GM19452 (cell line): Measurements from ENCODE around the gene KMO.

ENCODE experiments used
- ATAC-seq: cut with Tn5 transposase; IDR thresholded peaks from one replicate; pipeline ENCODE4 v1.9.1; 2021; ENCODE audit not compliant: unreplicated experiment

Gene KMO

GRCh38 chr1:241532162-241532531 lies at the start of gene KMO:
KMO (plus strand) TSS chr1:241532378; CDS start chr1:241532445, 67 bp downstream.
- ATAC-seq, result peak; percentile 33

DNA sequence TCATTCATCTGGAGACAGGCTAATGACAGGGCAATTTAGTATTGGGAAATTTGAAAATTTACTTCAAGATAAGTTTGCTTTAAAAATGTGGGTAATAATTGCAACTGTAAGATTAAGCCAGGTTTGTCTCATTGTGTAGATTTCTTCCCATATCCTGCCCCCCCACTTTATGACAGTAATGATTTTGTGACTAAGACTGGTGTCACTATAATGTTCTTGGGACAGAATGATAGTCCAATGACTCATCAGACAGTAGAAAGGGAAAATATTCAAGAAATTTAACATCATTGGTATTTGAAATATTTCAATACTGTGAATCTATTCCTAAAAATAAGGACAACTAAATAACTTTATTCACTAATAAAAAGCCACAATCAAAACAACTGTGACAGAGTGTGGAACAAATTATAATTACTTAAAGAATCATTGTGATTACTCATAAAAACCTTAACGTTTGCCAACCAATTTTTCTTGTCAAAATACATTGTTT lies 49.4 kb upstream of the KMO start:
- no peak for ATAC-seq

- ATAC-seq, result peak; percentile 87
These were observed 47.0 kb upstream of the KMO start for GRCh38 chr1:241485145-241485544.

- ATAC-seq, result peak; percentile 59
These were observed 46.6 kb upstream of the KMO start for GRCh38 chr1:241485554-241485992.

GRCh38 chr1:241488739-241489138 lies 43.4 kb upstream of the KMO start:
- no peak for ATAC-seq

DNA sequence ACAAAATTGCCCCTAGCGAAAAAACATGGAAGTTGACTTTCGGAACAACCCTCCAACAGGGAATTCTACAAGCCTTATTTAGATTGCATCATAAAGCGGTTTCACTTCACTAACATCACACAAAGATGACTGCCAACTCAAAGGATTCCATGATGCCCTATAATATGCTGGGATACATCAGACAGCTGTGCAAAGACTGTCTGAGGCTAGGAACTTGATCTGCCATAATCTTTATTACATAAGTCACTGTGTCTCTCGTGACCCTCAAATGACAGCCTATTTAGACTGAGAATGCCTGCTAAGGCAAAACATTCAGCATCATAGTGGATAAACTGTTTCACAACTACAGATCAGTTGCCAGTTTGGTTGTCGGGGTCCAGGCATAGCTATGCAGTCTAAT lies 36.4 kb upstream of the KMO start:
- no peak for ATAC-seq

DNA sequence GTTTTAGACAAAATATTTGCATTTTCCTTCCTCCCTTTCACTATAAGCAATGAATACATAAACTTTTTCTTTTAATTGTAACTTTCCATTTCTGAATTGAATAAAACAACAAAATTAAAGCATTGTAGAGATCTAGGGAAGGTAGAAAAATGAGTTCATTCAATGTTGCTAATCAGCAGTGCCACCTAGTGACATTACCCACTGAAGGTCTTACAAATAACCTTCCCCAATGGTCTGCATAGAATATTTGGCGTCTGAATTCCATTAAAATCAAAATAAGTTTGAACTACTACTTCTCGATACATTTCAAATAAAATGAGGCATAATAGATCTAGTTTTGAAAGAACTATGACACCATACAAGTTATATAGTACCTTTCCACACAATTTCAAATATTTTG lies 32.3 kb upstream of the KMO start:
- no peak for ATAC-seq

- no peak for ATAC-seq
These were observed 28.7 kb upstream of the KMO start for GRCh38 chr1:241503444-241503843.

- no peak for ATAC-seq
These were observed 24.9 kb upstream of the KMO start for GRCh38 chr1:241507189-241507863.

DNA sequence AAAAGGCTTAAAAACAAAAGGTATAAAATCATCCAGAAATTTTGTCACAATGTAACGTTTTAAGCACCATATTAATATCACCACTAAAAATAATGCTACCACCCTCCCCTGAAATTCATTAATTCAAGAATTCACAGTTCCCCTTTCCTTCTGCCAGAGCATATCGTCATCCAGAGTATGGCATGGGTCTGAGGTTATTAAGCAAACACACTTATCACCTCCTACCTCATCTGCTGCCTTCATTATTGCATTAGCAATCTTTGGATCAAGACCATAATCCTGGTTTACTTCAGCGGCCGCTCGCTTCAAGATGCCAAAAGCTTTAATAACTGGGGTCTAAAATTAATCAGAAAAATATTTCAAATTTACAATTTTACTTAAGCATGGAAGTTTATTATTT lies 18.8 kb upstream of the KMO start:
- ATAC-seq, result no peak

DNA sequence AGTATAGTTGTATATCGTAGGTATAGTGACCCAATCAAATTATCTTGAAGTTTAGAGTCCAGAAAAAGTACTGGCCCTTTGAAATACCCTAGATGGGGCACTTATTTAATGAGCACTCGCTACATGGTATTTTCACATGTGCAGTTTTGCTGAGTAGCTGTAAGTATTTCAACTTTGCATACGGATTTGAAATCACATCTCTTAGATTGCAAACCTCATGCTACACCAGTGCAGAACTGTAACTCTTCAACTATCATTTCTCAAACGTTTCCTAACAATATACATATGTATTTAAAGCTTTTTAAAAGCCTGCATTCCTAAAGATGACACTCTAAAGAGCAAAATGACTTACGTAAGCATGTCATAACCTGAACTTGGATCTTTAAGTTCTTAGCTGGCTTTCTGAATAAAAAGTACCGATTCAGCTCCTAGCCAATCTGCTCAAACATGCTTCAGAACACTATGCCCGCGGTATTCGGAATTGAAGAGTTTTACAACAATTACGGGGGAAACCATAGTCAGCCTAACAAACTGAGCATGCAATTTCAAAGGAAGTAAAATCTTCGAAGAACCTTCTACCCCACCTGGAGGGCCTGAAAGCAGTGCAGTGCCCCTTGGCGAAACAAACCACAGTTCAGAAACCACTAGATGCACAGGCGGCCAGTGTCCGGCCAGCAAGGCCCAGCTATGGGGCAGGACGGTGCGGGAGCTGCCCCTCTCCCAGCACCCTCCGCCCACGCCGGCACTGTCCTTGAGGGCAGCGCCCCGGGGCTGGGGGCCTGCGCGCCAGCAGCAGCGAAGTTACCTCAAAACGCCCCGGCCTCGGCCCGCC lies 13.5 kb upstream of the KMO start:
- ATAC-seq, result peak; percentile 33

DNA sequence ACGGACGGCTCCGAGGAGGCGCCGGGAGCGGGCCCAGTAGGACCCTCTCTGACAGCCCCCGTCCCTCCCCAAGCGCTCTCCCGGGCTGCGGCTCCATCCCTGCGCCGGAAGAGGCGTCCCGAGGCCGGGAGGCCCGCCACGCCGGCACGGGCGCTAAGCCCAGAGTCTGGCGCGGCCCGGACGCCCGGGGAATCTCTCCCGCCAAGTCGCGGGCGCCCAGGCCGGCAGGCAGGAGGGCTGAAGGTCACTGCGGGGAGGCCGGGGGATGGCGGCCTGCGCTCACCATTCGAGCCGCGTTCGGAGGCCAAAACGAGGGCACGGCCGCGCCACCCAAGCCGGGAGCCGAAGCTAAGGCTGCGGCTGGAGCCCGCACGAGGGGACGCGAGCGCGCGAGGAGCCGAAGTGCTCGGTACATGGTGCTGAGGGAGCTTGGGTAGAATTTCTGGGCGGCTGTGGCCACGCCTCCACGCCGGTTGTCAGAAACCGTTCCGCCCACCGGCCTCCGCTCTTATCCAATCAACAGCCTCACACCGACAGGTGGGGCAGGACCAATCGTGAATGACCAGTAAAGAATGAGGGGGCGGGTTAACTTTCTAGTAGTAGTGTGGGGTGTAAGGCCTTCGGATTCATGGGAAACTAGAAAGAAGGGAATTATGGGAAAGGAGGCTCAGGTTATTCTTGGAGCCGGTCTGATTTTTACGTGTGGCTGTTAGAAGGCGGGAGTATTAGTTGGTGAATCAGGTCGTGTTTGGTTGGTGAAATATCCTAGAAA lies 12.7 kb upstream of the KMO start, which contains the start of gene FH:
TSS of gene FH (minus strand) at position 448 of the 772 bp plus-strand sequence. CDS start at position 415, 33 bp downstream.
- peak; percentile 97 for ATAC-seq

DNA sequence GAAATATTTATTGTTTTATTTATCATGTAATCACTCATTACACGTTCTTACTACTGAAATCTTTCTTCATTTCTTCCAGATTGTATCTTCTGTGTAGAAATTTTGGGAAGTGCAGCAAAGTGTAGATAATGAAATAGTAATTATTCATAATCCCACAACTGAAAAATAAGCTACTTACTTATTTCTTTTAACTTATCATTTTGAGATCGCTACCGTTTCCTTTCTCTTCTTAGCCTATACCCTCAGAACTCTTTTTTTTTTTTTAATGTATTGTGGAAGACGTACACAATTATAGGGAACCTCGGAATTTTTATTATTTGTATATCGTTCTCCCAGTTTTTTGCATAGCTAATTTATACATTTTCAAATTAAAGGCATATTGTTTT lies 12.1 kb upstream of the KMO start:
- no peak for ATAC-seq

GRCh38 chr1:241521718-241522117 lies 10.5 kb upstream of the KMO start:
- no peak for ATAC-seq

DNA sequence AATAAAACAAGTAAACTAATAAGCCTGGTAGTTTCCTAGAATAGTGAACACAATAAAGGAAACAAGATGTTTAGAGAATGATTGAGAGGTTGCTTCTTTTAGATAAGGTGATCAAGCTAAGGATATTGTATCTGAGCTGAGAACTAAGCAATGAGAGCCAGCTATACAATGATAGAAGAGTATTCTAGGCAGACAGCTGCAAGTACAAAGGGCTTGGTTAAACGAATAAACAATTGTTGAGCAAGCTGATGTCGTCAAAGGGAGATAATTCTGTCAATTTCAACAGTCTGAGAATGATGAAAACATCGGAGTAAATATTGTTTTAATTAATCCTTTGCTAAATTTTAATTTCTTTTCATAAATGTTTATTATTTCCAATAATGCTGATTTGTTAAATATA lies 7.2 kb upstream of the KMO start:
- no peak for ATAC-seq

DNA sequence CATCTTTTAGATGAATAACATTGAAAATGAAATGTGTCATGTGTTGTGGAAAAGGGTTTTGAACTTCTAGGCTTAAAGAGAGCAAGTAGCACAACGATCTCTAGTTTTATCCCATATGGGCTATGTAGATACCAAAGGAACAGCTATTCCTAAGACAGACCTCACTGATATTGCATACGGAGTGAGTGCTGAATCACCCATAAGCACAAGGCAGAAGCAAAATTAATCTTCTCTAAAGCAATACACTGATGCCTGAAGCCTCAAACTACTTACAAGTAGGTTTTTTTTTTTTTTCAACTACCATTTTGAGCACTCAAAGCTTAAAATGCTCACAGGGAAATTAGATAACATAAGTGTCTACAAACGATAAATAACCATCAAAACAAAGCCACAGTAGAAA lies 5.0 kb upstream of the KMO start:
- ATAC-seq, result no peak

DNA sequence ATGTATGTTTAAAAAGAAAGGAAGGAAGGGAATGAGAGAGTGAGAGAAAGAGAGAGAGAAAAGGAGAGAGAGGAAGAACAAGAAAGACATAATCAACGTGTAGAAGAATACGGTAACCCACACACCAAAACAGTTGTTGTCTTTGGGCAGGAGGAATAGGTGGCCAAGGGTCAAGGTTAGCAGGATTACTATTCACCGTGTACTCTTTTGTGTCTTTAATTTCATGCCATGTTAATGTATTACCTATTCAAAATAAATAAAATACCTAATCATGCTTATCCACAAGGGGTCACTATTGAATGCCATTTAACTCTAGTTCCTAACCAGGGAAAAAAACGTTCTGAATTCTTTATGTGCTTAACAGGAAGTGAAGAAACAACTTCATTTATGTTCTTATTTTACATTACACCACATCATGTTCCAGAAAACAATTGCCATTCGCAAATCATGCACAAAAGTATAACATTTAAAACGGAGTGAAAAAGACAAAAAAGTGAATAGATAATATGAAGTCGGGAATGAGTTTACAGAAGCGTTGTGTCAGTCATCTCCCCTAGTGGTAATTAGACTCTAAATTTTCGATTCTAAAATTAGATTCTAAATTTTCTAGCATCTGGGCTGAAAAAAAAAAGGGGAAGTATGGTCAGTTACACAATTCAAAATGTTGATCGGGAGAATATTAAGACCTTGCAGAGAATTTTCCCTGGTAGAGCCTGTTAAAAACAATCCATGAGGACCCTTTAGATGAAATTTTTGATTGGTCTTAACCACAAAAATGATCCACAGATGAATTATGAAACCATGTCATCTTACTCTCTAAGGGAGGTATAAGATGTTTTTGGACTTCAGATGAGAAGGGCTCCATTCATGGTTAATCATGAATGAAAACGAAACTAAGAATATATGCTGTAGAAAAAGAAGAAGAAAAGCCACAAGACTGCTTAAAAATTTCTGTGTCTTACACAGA lies 700 bp upstream of the KMO start:
- peak; percentile 71 for ATAC-seq

DNA sequence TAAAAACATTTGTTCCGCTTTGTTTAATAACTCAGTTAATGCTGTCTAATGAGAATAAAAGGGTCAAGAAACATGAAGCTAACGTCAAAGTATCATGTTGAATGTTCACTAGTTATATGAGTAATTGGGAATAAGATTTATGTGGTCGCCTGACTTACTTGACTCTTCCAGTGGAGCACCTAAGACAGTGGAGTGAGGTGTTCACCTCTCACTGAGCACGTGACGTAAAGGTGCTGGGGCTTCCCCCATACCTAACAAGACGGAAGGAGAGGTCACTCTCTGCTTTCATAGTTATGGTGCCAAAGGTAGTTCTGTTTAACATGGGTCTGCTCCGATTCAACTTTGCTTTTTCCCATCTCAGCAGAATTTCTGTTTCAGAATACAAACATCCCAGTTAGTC lies 686 bp downstream of the KMO start:
- ATAC-seq, result peak; percentile 54

- peak; percentile 33 for ATAC-seq
These were observed 1.3 kb downstream of the KMO start for GRCh38 chr1:241533326-241534115.
